HG02884 (cell line): ENCODE measurements around the gene BHMT2.

ENCODE experiments used
- ATAC-seq: cut with Tn5 transposase; IDR thresholded peaks from one replicate; pipeline ENCODE4 v1.9.1; 2021; ENCODE audit warnings: mild to moderate bottlenecking, moderate library complexity; ENCODE audit not compliant: unreplicated experiment

The BHMT2 gene

GRCh38 chr5:79062436-79062835, 7.1 kb upstream of the BHMT2 start:
- ATAC-seq, result no peak

- ATAC-seq, result no peak
Measured at GRCh38 chr5:79070350-79070667, 742 bp downstream of the BHMT2 start.

GRCh38 chr5:79074641-79075040, 5.1 kb downstream of the BHMT2 start:
- no peak for ATAC-seq

GRCh38 chr5:79075646-79076426, 6.3 kb downstream of the BHMT2 start:
- no peak for ATAC-seq

- no peak for ATAC-seq
Measured at GRCh38 chr5:79076819-79077218, 7.3 kb downstream of the BHMT2 start.

- no peak for ATAC-seq
Measured at GRCh38 chr5:79077680-79078365, 8.3 kb downstream of the BHMT2 start.

GRCh38 chr5:79080804-79081203, 11.2 kb downstream of the BHMT2 start:
- no peak for ATAC-seq

GRCh38 chr5:79081779-79082178, 12.2 kb downstream of the BHMT2 start:
- ATAC-seq, result no peak

- no peak for ATAC-seq
Measured at GRCh38 chr5:79086116-79086515, 16.5 kb downstream of the BHMT2 start.

- ATAC-seq, result no peak
Measured at GRCh38 chr5:79088507-79088906, 18.9 kb downstream of the BHMT2 start.

- ATAC-seq, result no peak
Measured at GRCh38 chr5:79091064-79091463, 21.5 kb downstream of the BHMT2 start.

- no peak for ATAC-seq
Measured at GRCh38 chr5:79093762-79094161, 24.2 kb downstream of the BHMT2 start.

- ATAC-seq, result no peak
Measured at GRCh38 chr5:79105868-79106267, 36.3 kb downstream of the BHMT2 start.

GRCh38 chr5:79107020-79107796, 37.6 kb downstream of the BHMT2 start:
- ATAC-seq, result no peak

- no peak for ATAC-seq
Measured at GRCh38 chr5:79108086-79108485, 38.5 kb downstream of the BHMT2 start.

GRCh38 chr5:79108792-79109191, 39.2 kb downstream of the BHMT2 start:
- no peak for ATAC-seq

- no peak for ATAC-seq
Measured at GRCh38 chr5:79109527-79110492, 40.2 kb downstream of the BHMT2 start.

- no peak for ATAC-seq
Measured at GRCh38 chr5:79111387-79111959, 41.9 kb downstream of the BHMT2 start, which contains the start of gene BHMT. TSS of gene BHMT (plus strand) at chr5:79111809. CDS start at chr5:79111886, 77 bp downstream.

- no peak for ATAC-seq
Measured at GRCh38 chr5:79111960-79112702, 42.6 kb downstream of the BHMT2 start.

- ATAC-seq, result no peak
Measured at GRCh38 chr5:79112703-79113058, 43.1 kb downstream of the BHMT2 start.
